Fibroblast of lung (primary cell): ENCODE measurements around the gene MTMR6.
A peak's percentile ranks its signal among the peaks of the same experiment; 100 is the strongest.

Experiments used
- CTCF ChIP-seq, 2 donors: IDR thresholded peaks in 1 of 2; conservative IDR thresholded peaks in 1 of 2; 1 replicate in 1 of 2; 2 replicates in 1 of 2; pipeline ENCODE4 v1.5.1; 2011 to 2012; ENCODE audit warnings: low read length in 2 of 2, control low read depth in 1 of 2, inconsistent platforms in 1 of 2, low read depth in 1 of 2, mild to moderate bottlenecking in 1 of 2
- EZH2 ChIP-seq: IDR thresholded peaks from 2 replicates; pipeline ENCODE4 v1.5.1; 2012; ENCODE audit warnings: low read length, control low read depth, mild to moderate bottlenecking; ENCODE audit errors: missing control alignments

- peak; percentile 54 to 58 for TF ChIP-seq CTCF (conservative IDR thresholded peaks at IDR 0.05 in 1 of 2, IDR thresholded peaks at IDR 0.05 in 1 of 2; ENCODE audit: low read depth in 1 of 2, low read length in 2 of 2)
- TF ChIP-seq EZH2 = no peak
Measured at GRCh38 chr13:25249001-25249543, 38.2 kb downstream of the MTMR6 start.
